Spinal cord (tissue), 10 donors: ENCODE measurements around the gene EMILIN1. TPM values are rescaled to one million over a fixed set of nuclear protein-coding genes. Genes with fewer than 3 reads are reported as not detected.

ENCODE experiments used
- DNase-seq, 6 donors: peaks; one replicate each; pipeline versions ENCODE4 v3.0.0 to v3.0.0-alpha.2; 2013 to 2015; ENCODE audit warnings: low spot score in 6 of 6, low read depth in 4 of 6
- H3K27ac ChIP-seq: one replicate; pipeline ENCODE4 v1.5.1; 2013; ENCODE audit warnings: low read depth, low read length, control low read depth
- H3K27me3 ChIP-seq: one replicate; pipeline ENCODE4 v1.6.1; 2013; ENCODE audit warnings: low read length; ENCODE audit not compliant: control insufficient read depth, insufficient read depth
- H3K36me3 ChIP-seq: one replicate; pipeline ENCODE4 v1.6.1; 2013; ENCODE audit warnings: low read length; ENCODE audit not compliant: control insufficient read depth, insufficient read depth
- H3K4me1 ChIP-seq: one replicate; pipeline ENCODE4 v1.6.1; 2013; ENCODE audit warnings: low read length; ENCODE audit not compliant: control insufficient read depth, insufficient read depth
- H3K4me3 ChIP-seq: one replicate; pipeline ENCODE4 v1.5.1; 2013; ENCODE audit warnings: low read depth, low read length, control low read depth
- H3K9me3 ChIP-seq: one replicate; pipeline ENCODE4 v1.6.1; 2013; ENCODE audit warnings: low read length; ENCODE audit not compliant: control insufficient read depth, insufficient read depth
- WGBS: methylation state at CpG from one replicate; pipeline ENCODE4 v1.1.5; 2013; ENCODE audit warnings: missing lambda C conversion rate; ENCODE audit not compliant: insufficient coverage; 5-methylcytosine and 5-hydroxymethylcytosine counted together
- polyA plus RNA-seq, 2 donors: library from polyadenylated mRNA; unstranded; fragments of 120-200 nt; gene quantifications; one replicate each; pipeline ENCODE4 v1.2.1, GENCODE V29; 2013; ENCODE audit not compliant: insufficient read length in 2 of 2
- total RNA-seq, 2 donors: library from RNA; depleted of rRNA in 1 of 2; stranded (reverse); fragments of 120-200 nt in 1 of 2; fragments of >200 nt in 1 of 2; gene quantifications; one replicate each; pipeline versions ENCODE4 v1.2.3 to v1.2.4, GENCODE V29; 2013 to 2014
- donor health status: healthy.

Gene EMILIN1
- total and polyA plus RNA-seq, 4 donors = 11.4 to 46.2 (median 18.6) TPM

DNA sequence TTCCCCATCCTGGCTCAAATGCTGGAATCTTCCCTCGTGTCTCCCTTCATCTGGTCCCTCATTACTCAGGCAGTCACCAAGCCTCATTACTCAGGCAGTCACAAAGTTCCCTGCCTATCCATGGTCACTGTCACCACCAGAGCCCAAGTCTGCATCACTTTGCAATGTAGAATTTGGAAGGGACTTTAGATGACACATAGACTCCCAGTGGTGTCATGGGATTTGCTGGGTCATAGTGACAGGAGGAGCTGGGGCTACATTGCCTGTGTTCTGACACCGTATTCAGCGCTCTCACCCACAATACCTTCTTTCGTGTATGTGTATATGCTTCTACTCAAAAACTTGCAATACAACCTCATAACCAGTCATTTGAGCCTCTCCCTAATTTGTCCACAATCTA, 2.1 kb upstream of the EMILIN1 start:
- 88% methylated on average over 4 of the region's 4 CpGs for WGBS
- Histone ChIP-seq H3K36me3 (no peaks in the 10 kb centered on the region), H3K9me3 (no peaks in the 10 kb centered on the region), H3K27ac (no peak overlapping the region), H3K4me1 (peaks cover 47% of the 10 kb centered on the region), H3K4me3 (no peak overlapping the region), H3K27me3 (peaks cover 2% of the 10 kb centered on the region)
- no peak for DNase-seq

DNA sequence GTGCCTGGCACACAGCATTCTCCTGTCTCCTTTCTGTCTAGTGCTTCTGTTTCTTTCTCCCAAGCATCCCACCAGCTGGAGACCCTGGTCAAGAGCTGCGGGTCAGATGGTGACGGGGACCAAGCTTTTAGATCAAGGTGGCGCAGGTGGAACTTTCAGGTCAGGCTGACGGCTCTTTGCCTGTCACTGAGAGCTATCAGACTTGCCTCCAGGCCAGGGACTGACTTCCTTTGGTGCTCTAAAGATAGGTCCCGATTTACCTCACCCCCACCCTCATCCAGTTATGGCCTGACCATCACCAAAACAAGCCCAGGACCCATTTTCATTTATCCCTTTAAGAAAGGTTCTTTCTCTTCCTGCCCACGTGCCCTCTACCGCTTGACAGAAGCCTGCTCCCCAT, 1.2 kb upstream of the EMILIN1 start:
- H3K4me3 ChIP-seq = no peak overlapping the region
- peaks cover 52% of the 10 kb centered on the region for H3K4me1 ChIP-seq
- H3K36me3 ChIP-seq = peaks cover 4% of the 10 kb centered on the region
- WGBS = 86% methylated on average over 7 of the region's 7 CpGs
- DNase-seq = no peak
- peaks cover 2% of the 10 kb centered on the region for H3K27me3 ChIP-seq
- H3K27ac ChIP-seq = no peak overlapping the region
- H3K9me3 ChIP-seq = no peaks in the 10 kb centered on the region

GRCh38 chr2:27079233-27080139, 1.1 kb downstream of the EMILIN1 start:
- WGBS = 83% methylated on average over 11 of the region's 14 CpGs
- Histone ChIP-seq H3K27me3 (peaks cover 2% of the 10 kb centered on the region), H3K4me3 (peak overlapping the region; percentile 48), H3K4me1 (peaks cover 46% of the 10 kb centered on the region), H3K27ac (peak overlapping the region; percentile 84), H3K9me3 (no peaks in the 10 kb centered on the region), H3K36me3 (peaks cover 19% of the 10 kb centered on the region)
- no peak for DNase-seq

- H3K4me3 ChIP-seq = no peak overlapping the region
- peaks cover 48% of the 10 kb centered on the region for H3K4me1 ChIP-seq
- H3K9me3 ChIP-seq = no peaks in the 10 kb centered on the region
- no peak overlapping the region for H3K27ac ChIP-seq
- H3K36me3 ChIP-seq = peaks cover 19% of the 10 kb centered on the region
- no peak for DNase-seq
- H3K27me3 ChIP-seq = peaks cover 2% of the 10 kb centered on the region
- 92% methylated on average over 7 of the region's 7 CpGs for WGBS
These were observed 1.7 kb downstream of the EMILIN1 start for GRCh38 chr2:27080140-27080469.

- peak overlapping the region; percentile 1 for H3K27ac ChIP-seq
- H3K27me3 ChIP-seq = peaks cover 2% of the 10 kb centered on the region
- H3K4me3 ChIP-seq = no peak overlapping the region
- peaks cover 19% of the 10 kb centered on the region for H3K36me3 ChIP-seq
- peaks cover 50% of the 10 kb centered on the region for H3K4me1 ChIP-seq
- no peak for DNase-seq
- WGBS = 92% methylated on average over 10 of the region's 14 CpGs
- no peaks in the 10 kb centered on the region for H3K9me3 ChIP-seq
These were observed 2.2 kb downstream of the EMILIN1 start for GRCh38 chr2:27080603-27080936.

GRCh38 chr2:27081984-27082772, 3.8 kb downstream of the EMILIN1 start:
- Histone ChIP-seq H3K36me3 (peaks cover 19% of the 10 kb centered on the region), H3K4me3 (no peak overlapping the region), H3K27ac (no peak overlapping the region), H3K9me3 (no peaks in the 10 kb centered on the region), H3K4me1 (peaks cover 59% of the 10 kb centered on the region), H3K27me3 (peaks cover 2% of the 10 kb centered on the region)
- WGBS = 92% methylated on average over 38 of the region's 38 CpGs
- no peak for DNase-seq

DNA sequence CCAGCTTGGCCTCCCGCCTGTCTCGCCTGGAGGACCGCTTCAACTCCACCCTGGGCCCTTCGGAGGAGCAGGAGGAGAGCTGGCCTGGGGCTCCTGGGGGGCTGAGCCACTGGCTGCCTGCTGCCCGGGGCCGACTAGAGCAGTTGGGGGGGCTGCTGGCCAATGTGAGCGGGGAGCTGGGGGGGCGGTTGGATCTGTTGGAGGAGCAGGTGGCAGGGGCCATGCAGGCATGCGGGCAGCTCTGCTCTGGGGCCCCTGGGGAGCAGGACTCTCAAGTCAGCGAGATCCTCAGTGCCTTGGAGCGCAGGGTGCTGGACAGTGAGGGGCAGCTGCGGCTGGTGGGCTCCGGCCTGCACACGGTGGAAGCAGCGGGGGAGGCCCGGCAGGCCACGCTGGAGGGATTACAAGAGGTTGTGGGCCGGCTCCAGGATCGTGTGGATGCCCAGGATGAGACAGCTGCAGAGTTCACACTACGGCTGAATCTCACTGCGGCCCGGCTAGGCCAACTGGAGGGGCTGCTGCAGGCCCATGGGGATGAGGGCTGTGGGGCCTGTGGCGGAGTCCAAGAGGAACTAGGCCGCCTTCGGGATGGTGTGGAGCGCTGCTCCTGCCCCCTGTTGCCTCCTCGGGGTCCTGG, 4.5 kb downstream of the EMILIN1 start:
- Histone ChIP-seq H3K27me3 (peaks cover 2% of the 10 kb centered on the region), H3K4me3 (no peak overlapping the region), H3K9me3 (no peaks in the 10 kb centered on the region), H3K36me3 (peaks cover 19% of the 10 kb centered on the region), H3K27ac (no peak overlapping the region), H3K4me1 (peaks cover 61% of the 10 kb centered on the region)
- DNase-seq = no peak
- 94% methylated on average over 21 of the region's 27 CpGs for WGBS

- peaks cover 19% of the 10 kb centered on the region for H3K36me3 ChIP-seq
- DNase-seq = no peak
- no peak overlapping the region for H3K27ac ChIP-seq
- H3K9me3 ChIP-seq = no peaks in the 10 kb centered on the region
- peaks cover 55% of the 10 kb centered on the region for H3K4me1 ChIP-seq
- 85% methylated on average over 19 of the region's 20 CpGs for WGBS
- no peak overlapping the region for H3K4me3 ChIP-seq
- no peaks in the 10 kb centered on the region for H3K27me3 ChIP-seq
These were observed 5.2 kb downstream of the EMILIN1 start for GRCh38 chr2:27083410-27084296.
